Natural killer cell (primary cell): ENCODE results near the gene SLC15A3. TPM values are rescaled to one million over a fixed set of nuclear protein-coding genes. Genes with fewer than 3 reads are reported as not detected.

ENCODE experiments used
- ATAC-seq, 3 donors: fragments of 150-1000 bp in 2 of 3; fragments of 200-7000 bp in 1 of 3; cut with Tn5 transposase; 1 replicate in 1 of 3; 2 replicates in 2 of 3; pipeline ENCODE4 v1.10.0; 2021; ENCODE audit warnings: mild to moderate bottlenecking in 2 of 3, moderate library complexity in 2 of 3
- DNase-seq, 2 donors: peaks; one replicate each; pipeline versions ENCODE4 v3.0.0 to v3.0.0-alpha.2; 2013 to 2021; ENCODE audit warnings: mixed read lengths in 1 of 2
- H3K27ac ChIP-seq: one replicate; pipeline ENCODE4 v1.5.1; 2013; ENCODE audit warnings: mild to moderate bottlenecking, low read length
- H3K27me3 ChIP-seq: one replicate; pipeline ENCODE4 v1.6.1; 2013; ENCODE audit warnings: low read length; ENCODE audit not compliant: control insufficient read depth, insufficient read depth
- H3K36me3 ChIP-seq: one replicate; pipeline ENCODE4 v1.6.1; 2013; ENCODE audit warnings: low read length; ENCODE audit not compliant: control insufficient read depth, insufficient read depth
- H3K4me1 ChIP-seq: one replicate; pipeline ENCODE4 v1.6.1; 2013; ENCODE audit warnings: low read length; ENCODE audit not compliant: control insufficient read depth, insufficient read depth
- H3K4me3 ChIP-seq: one replicate; pipeline ENCODE4 v1.5.1; 2013; ENCODE audit warnings: low read length
- H3K9me3 ChIP-seq: one replicate; pipeline ENCODE4 v1.6.1; 2013; ENCODE audit warnings: low read length; ENCODE audit not compliant: control insufficient read depth, insufficient read depth
- H3K27ac Mint-ChIP-seq, 2 donors: one replicate each; pipeline ENCODE4 v1.8.0; 2022; ENCODE audit warnings: mild to moderate bottlenecking in 2 of 2, mixed read lengths in 2 of 2, moderate library complexity in 1 of 2
- H3K27me3 Mint-ChIP-seq, 2 donors: one replicate each; pipeline ENCODE4 v1.8.0; 2022; ENCODE audit warnings: low read depth in 2 of 2, mixed read lengths in 2 of 2
- H3K36me3 Mint-ChIP-seq: one replicate; pipeline ENCODE4 v1.8.0; 2022; ENCODE audit warnings: mixed read lengths
- H3K4me1 Mint-ChIP-seq, 2 donors: one replicate each; pipeline ENCODE4 v1.8.0; 2022; ENCODE audit warnings: mixed read lengths in 2 of 2
- H3K4me3 Mint-ChIP-seq: one replicate; pipeline ENCODE4 v1.8.0; 2022; ENCODE audit warnings: mild to moderate bottlenecking, moderate library complexity, mixed read lengths
- H3K9me3 Mint-ChIP-seq, 2 donors: one replicate each; pipeline ENCODE4 v1.8.0; 2022; ENCODE audit warnings: mixed read lengths in 2 of 2
- CTCF ChIP-seq: fragments of 200-600 bp; IDR thresholded peaks from one replicate; pipeline ENCODE4 v1.8.0; 2022; ENCODE audit warnings: antibody characterized with exemption
- WGBS: methylation state at CpG from one replicate; pipeline ENCODE4 v1.1.7; 2013; ENCODE audit warnings: missing lambda C conversion rate; ENCODE audit not compliant: insufficient coverage; 5-methylcytosine and 5-hydroxymethylcytosine counted together
- intact Hi-C: fragments of 100-400 bp; cut with micrococcal nuclease; formaldehyde crosslinking; loops from one replicate; pipeline ENCODE4 v1.14.2; 2022
- total RNA-seq, 4 donors: library from RNA; stranded (reverse); fragments of 120-200 nt in 1 of 4; gene quantifications; one replicate each; pipeline versions ENCODE4 v1.2.3 to v1.2.4, GENCODE V29; 2013 to 2022

Gene SLC15A3
- total RNA-seq, 3 donors from 2014 or later (not counting 1 experiment from before 2014, with no cell fraction given): 11.6 to 26.5 (median 20.1) TPM

GRCh38 chr11:60934790-60935605 lies 17.0 kb downstream of the SLC15A3 start:
- no peak for TF ChIP-seq CTCF
- H3K27me3 ChIP-seq: no peaks in the 10 kb centered on the region
- intact Hi-C loops: no loop called here
- Mint-ChIP-seq H3K27me3 (peaks cover 0 to 10% of the 10 kb centered on the region in 2 donors), H3K4me3 (no peak overlapping the region), H3K36me3 (no peaks in the 10 kb centered on the region), H3K4me1 (no peaks in the 10 kb centered on the region), H3K9me3 (no peaks in the 10 kb centered on the region), H3K27ac (no peak overlapping the region)
- DNase-seq (no peak), ATAC-seq (no peak)
- no peak overlapping the region for H3K4me3 ChIP-seq
- H3K36me3 ChIP-seq: no peaks in the 10 kb centered on the region
- H3K9me3 ChIP-seq: no peaks in the 10 kb centered on the region
- peaks cover 4% of the 10 kb centered on the region for H3K4me1 ChIP-seq
- 87% methylated on average over 21 of the region's 21 CpGs for WGBS
- no peak overlapping the region for H3K27ac ChIP-seq

DNA sequence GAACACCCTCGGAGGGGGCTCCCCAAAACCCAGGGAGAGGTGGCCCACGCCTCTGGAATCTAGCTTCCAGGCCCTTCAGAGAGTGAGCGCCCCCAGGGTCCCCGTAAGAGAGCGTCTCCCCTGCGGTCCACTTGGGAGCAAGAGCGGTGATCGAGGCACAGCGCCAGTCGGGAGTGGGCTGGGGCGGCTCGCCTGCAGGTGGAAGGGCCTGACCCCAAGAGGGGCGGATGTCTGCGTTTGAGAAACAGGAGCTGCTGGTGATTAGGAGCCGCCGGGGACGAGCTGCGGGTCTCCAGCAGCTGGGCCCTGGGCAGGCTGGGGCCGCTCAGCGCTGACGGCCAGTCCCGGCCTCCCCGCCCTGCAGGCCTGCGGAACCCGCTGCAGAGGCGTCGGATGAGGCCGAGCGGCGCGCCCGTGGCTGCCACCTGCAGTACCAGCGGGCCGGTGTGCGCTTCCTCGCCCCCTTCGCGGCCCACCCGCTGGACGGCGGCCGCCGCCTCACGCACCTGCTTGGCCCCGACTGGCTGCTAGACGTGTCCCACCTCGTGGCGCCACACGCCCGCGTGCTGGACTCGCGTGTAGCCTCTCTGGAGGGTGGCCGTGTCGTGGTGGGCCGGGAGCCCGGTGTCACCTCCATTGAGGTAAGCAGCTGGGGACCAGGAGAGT lies 17.7 kb downstream of the SLC15A3 start:
- no peaks in the 10 kb centered on the region for H3K36me3 ChIP-seq
- Mint-ChIP-seq H3K27ac (no peak overlapping the region), H3K27me3 (peaks cover 0 to 15% of the 10 kb centered on the region in 2 donors), H3K4me3 (no peak overlapping the region), H3K36me3 (no peaks in the 10 kb centered on the region), H3K9me3 (no peaks in the 10 kb centered on the region), H3K4me1 (no peaks in the 10 kb centered on the region)
- H3K4me3 ChIP-seq: no peak overlapping the region
- H3K27me3 ChIP-seq: no peaks in the 10 kb centered on the region
- no peak for ATAC-seq
- H3K9me3 ChIP-seq: no peaks in the 10 kb centered on the region
- no peak for DNase-seq
- no peak overlapping the region for H3K27ac ChIP-seq
- WGBS: 94% methylated on average over 57 of the region's 57 CpGs
- peaks cover 4% of the 10 kb centered on the region for H3K4me1 ChIP-seq
- intact Hi-C loops: no loop called here
- no peak for TF ChIP-seq CTCF

GRCh38 chr11:60933416-60934123 lies 18.4 kb downstream of the SLC15A3 start:
- 92% methylated on average over 37 of the region's 37 CpGs for whole genome bisulfite sequencing

More at GRCh38 chr11:60933416-60934123, 18.4 kb downstream of the SLC15A3 start:
- H3K9me3 Mint-ChIP-seq: no peaks in the 10 kb centered on the region
- H3K4me1 Mint-ChIP-seq: no peaks in the 10 kb centered on the region
- Histone ChIP-seq H3K4me3 (no peak overlapping the region), H3K9me3 (no peaks in the 10 kb centered on the region), H3K4me1 (peaks cover 4% of the 10 kb centered on the region), H3K36me3 (no peaks in the 10 kb centered on the region), H3K27ac (no peak overlapping the region), H3K27me3 (no peaks in the 10 kb centered on the region)
- no peak overlapping the region for H3K4me3 Mint-ChIP-seq
- H3K27ac Mint-ChIP-seq: no peak overlapping the region
- no peak for TF ChIP-seq CTCF
- intact Hi-C loops: no loop called here
- no peaks in the 10 kb centered on the region for H3K36me3 Mint-ChIP-seq
- ATAC-seq (no peak), DNase-seq (no peak)
- H3K27me3 Mint-ChIP-seq: peaks cover 0 to 15% of the 10 kb centered on the region in 2 donors
